Erythroblast (primary cell): ENCODE data around the gene GPR158.

Experiments used
- DNase-seq, 2 experiments: peaks; one replicate each; lab custom pipeline; 2025; lab: John Stamatoyannopoulos, UW
- GATA1 ChIP-seq: IDR thresholded peaks from 2 replicates; pipeline ENCODE4 v1.6.1; 2011; ENCODE audit warnings: low read depth, mild to moderate bottlenecking, control low read depth, low read length, moderate library complexity
- POLR2A ChIP-seq: IDR thresholded peaks from 2 replicates; pipeline ENCODE4 v1.6.1; 2011; ENCODE audit warnings: mild to moderate bottlenecking, low read length

Gene GPR158

DNA sequence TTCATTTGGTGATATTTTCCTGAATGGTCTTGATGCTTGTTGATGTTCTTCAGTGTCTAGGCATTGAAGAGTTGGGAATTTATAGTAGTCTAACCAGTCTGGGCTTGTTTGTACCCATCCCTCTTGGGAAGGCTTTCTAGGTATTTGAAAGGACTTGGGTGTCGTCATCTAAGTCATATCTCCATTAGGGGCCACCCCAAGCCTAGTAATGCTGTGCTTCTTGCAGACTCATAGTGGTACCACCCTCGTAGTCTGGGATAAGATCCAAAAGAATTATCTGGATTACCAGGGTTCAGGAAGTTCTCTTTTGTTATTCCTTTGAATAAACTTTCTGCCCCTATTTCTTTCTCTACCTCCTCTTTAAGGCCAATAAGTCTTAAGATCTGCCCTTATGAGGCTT, 439.9 kb downstream of the GPR158 start:
- DNase-seq: no peak
- TF ChIP-seq GATA1 (no peak), POLR2A (no peak)

DNA sequence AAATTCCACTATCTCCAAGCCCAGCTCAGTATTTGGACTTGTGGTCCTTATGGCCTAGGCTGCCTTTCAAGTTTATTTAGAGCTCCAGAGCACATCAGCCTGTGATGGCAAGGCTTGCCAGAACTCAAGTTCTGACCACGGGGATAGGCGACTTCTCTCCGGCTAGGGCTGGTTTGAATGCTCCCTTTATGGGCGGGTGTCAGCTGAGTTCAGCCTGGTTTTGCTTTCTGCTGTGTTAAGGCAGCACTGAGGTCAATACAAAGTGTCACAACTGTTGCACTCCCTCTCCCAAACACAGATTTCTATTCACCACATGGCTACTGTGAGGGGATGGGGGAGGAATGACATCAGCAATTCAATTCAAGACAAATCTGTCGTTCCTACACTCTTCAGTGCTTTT, 441.1 kb downstream of the GPR158 start:
- no peak for DNase-seq
- no peak for TF ChIP-seq POLR2A
- TF ChIP-seq GATA1: no peak

DNA sequence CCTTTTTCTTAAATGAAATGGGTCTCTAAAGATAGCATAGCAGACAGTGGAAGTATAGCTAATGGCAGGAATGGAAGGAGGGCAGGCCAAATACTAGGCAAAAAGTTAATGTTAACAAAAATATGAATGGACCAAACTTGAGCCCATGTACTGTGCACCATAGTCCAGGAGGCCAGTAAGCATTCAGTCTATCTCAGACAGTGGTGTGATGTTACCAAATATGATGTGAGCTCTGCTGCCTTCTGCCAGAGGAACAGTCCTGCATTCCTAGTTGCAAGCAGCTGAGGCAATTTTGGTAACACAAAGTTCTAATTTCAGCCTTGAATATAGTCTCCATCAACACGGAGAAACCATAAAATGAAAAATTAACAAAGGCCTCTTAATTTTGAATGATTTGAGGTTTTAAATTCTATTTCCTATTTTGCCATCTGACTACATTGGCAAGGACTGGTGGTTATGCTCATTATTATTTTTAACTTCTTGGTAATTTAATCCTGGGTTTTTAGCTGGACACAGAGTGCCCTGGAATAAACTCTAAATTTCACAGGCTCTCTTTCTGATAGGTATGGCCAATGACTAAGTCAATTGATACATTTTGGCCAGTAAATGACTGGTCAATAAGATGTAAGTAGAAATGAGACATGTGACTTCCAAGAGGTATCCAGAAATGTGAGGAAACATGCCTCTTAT, 442.2 kb downstream of the GPR158 start:
- TF ChIP-seq GATA1 (no peak), POLR2A (no peak)
- no peak for DNase-seq

DNA sequence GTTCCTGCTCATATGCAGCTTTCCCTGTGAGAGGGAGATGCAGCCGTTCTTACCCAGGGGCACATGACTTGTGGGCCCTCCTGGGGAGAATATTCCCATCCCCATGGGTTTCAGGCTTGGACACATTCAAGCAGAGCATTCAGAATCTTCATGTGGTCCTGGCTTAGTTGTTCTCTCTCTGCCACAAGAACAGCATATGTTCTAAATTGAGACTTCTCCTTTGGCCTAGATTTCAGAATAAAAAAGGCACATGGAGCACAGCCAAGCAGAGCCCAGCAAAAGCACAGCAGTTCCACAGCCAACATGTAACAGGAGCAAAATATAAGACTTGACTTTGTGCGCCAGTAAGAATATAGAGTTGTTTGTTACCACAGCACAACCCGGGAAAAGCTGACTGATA, 452.8 kb downstream of the GPR158 start:
- DNase-seq: no peak

DNA sequence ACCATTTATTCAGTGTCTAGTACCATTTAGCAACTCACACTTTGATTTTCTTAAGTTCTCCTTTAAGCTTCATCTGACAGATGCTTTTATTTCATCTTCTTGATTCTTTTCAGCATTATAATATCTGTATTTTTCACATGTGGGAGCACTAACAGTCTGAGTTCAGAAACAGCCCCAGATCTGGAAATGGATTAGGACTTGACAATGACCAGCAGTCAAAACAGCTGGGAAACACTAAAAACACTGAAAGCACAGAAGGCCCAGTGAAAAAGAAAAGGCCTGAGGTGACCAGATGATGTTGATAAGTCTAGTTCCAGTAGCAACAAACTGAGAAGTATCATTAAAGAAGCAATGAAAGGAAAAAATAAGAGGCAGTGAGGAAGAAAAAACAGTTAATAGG, 454.5 kb downstream of the GPR158 start:
- no peak for TF ChIP-seq GATA1
- TF ChIP-seq POLR2A: no peak
- no peak for DNase-seq

More for the DNA sequence above, 452.8 kb downstream of the GPR158 start:
- TF ChIP-seq GATA1 (no peak), POLR2A (no peak)

DNA sequence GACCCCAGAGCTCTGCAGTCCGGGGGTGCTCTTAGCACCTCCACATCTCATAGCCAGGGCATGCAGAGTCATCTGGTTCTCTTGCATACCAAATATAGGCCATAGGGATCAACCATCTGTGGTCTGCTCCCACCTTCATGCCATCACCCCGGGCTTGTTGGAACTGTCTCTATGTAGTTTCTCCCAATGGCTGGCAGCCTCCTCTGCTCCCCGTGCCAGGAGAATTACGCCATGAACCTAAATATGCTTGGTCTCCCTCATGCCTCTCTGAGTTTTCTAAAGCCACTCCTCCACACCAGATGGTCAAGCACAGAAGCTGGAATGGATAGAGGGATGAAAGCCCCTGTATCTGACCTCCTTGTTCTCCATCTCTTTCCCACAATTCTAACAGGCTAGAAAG, 456.7 kb downstream of the GPR158 start:
- no peak for DNase-seq
- TF ChIP-seq POLR2A (no peak), GATA1 (no peak)

DNA sequence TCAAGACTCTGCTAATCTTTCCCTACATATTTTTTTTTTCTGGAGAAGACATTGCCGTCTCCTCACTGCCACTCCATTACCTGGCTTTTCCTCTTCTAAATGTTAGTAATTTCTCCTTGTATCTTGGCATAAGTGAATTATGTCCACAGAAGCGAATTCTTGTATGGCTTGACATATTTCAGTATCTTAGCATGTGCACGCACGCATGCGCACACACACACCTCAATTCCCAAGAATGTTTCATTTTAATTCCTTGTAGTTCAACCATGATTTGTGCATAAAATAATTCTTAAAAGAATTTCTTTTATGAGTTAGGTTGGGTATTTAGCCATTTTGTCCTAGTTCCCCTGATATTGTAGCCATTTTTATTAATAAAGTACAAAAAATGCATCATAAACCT, 458.0 kb downstream of the GPR158 start:
- no peak for TF ChIP-seq GATA1
- TF ChIP-seq POLR2A: no peak
- no peak for DNase-seq

DNA sequence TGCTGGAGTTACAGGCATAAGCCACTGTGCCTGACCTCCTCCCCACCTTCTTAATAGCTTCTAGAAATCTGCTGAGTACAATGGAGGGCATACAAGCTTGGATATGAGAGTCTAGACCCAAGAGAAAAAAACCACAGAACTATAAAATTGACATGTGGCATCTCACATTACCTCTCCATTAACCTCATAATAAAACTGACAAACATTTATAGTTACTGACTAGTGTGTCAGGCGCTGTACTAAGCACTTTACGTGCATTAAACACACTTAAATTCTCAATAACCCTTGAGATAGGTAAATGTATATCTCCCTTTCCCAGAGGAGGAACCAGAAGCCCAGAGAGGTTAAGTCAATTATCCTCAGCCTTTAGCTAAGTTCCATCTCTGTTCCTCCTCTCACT, 458.7 kb downstream of the GPR158 start:
- DNase-seq: no peak
- no peak for TF ChIP-seq GATA1
- no peak for TF ChIP-seq POLR2A

DNA sequence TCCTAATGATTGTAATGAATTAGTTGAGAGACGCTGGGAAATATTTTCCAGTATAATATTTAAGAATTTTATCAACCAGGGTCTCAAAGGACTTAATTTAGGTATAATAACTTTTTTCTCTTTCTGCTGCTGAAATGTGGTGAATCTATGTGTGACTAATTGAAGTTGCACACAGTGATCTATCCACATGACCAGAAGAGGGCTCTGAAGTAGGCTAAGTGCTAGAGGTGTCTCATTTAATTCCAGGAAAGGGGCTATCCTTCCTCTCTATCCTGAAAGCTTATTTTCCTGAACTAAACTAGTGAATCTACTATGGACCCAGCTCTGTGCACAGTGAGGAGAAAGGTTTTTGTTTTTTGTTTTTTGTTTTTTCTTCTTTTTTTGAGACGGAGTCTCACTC, 464.8 kb downstream of the GPR158 start:
- DNase-seq: no peak
- TF ChIP-seq GATA1: no peak
- no peak for TF ChIP-seq POLR2A

DNA sequence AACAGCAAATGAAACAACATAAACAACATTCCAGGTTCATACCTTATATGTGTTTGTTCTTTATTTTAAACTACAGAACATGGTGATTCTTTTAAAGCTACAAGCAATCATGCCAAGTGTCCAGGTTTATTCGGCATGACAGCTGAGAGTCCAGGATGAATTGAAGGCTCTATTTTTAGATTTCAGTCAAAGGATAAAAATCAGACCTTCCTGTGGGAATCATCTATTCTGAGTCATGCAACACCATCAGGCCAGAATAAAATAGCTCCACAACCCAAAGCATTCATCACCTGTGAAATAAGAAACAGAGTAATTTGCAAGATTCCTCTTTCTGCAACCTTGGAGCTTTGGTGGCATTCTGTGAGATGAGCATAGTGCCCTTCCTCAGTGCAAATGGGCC, 466.8 kb downstream of the GPR158 start:
- TF ChIP-seq POLR2A (no peak), GATA1 (no peak)
- no peak for DNase-seq

DNA sequence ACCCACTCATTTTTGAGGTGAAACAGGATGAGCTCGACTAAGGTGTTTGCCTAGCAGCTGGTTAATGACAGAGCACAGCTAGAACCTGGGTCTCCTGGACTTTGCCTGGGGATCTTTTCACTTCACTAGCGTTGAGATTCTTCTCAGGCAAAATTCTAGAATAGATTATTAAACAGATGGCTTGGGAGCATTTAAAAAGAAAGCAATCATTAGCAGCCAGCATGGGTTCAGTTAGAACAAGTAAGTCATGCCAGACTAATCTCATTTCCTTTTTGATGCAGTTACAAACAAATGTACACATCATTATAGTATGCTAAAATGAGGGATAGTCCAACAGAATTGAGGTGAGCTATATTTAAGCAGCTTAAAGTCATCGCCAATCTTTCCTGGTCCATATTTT, 467.9 kb downstream of the GPR158 start:
- TF ChIP-seq GATA1 (no peak), POLR2A (no peak)
- no peak for DNase-seq

DNA sequence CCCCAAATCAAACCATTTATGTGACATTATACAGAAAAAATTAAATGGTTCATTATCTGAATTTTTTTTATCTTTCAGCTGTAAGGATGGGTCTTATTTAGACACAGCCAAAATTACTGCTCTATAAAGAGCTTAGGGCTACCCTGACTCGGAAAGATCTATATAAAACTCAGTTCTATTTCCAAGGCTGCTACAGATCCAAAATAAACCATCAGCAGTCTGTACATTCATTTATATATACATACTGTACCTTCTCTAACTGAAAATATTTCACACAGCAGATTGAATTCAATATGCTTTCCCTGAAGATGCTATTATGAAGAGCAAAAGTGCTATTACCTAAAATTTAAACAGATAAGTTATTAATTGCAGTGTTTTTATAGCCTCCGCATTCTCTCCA, 471.6 kb downstream of the GPR158 start:
- no peak for DNase-seq

DNA sequence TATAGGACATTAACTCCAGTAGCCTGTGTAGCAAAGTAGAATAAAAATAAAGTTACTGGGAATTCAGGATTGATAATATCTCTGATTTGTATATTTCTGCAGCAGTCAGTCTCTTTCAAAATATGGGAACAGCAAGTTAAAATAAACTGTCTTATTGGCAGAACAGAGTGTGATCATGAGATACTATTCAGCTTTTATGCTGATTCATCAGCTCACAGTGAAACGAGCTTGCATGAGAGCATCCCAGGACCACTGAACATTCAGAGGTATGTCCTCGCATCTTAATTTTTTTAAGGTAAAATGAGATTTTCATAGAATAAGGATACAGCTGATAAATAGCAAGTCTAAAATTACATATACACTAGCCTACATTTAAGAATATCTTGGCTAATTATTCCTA, 476.7 kb downstream of the GPR158 start:
- TF ChIP-seq POLR2A (no peak), GATA1 (no peak)
- DNase-seq: no peak

More for the DNA sequence above, 471.6 kb downstream of the GPR158 start:
- no peak for TF ChIP-seq POLR2A
- no peak for TF ChIP-seq GATA1
